ENCODE measurements around the gene PRPF18.

- TF ChIP-seq CTCF (conservative IDR thresholded peaks at IDR 0.05) (no peak), EZH2 (IDR thresholded peaks at IDR 0.05; ENCODE audit: low read depth) (no peak)
Observed at GRCh38 chr10:13567030-13567429, 19.7 kb upstream of the PRPF18 start.

Measured in PC-9 (cell line).